Measurements from ENCODE around the gene C2orf81. TPM values are rescaled to one million over a fixed set of nuclear protein-coding genes. Genes with fewer than 3 reads are reported as not detected.
"Not testable (repeated sequence)": the region's sequence is repeated elsewhere in the genome, so short reads cannot be mapped to it uniquely, and the experiment has no call there.

The C2orf81 gene
- total RNA-seq (1 to 10 TPM; 1.7 to 4.0 (median 2.8) TPM), polyA plus RNA-seq (1 to 10 TPM; 3.2 to 5.7 (median 5.1) TPM)
- long read RNA-seq, donor 1, partial matches to known transcripts = 0 of 4 reads
- long read RNA-seq, donor 1, other reads (novel, unspliced or antisense) = 0 of 4 reads
- long read RNA-seq, donor 2, transcript C2orf81-206 (1 exons, 2,407 nt) = major isoform, 6 of 6 reads
- long read RNA-seq, donor 2, partial matches to known transcripts = 0 of 6 reads
- long read RNA-seq, donor 2, other reads (novel, unspliced or antisense) = 0 of 6 reads

DNA sequence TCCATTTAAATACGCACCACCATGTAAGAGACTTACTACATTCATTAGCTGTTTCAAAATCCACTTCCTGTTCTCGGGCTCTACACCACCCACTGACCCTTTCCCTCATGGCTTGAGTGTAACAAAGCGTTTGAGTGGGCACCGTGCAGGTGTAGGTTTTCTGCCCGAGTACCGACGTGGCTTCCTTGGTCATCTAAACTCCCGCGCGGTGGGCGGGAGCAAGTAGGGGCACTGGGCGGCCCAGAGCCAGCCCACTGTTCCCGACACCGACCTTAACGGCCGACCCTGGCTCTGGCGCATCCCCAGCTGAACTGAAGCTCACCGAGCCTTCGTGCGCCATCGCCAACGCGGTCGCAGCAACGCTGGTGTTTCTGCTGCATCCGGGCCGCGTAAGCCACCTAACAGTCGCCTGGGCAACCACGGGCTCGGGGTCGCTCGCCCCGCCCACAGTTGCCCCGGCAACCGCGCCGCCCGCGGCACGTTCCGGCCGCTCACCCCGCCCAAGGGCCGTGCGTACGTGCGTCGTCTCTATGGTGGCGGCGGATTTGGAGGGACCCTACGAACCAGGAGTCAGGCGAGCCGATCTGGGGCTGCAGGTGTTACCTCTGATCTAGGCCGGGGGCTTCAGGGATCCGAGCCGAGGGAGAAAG is at the start of gene C2orf81, which contains the start of gene WDR54:
Gene C2orf81, minus strand, starts transcription at position 399 of the 650 bp plus-strand sequence. Its CDS starts 59 bp downstream, at position 340.
Gene WDR54, plus strand, starts transcription at position 510 of the 650 bp plus-strand sequence. CDS start 424 bp downstream, outside the sequence.
- DNase-seq = peak; percentile 98
- intact Hi-C loops (cut with DNase I; ENCODE audit: low total_unique reads) = no loop called here
- H3K36me3 ChIP-seq = peaks cover 0 to 20% (median 3%) of the 10 kb centered on the region in 6 donors
- H3K27ac ChIP-seq = peak within 1 kb of the TSS; percentile 32 to 94 (median 85)
- H3K4me1 ChIP-seq = peaks cover 11 to 62% (median 35%) of the 10 kb centered on the region in 6 donors
- H3K4me3 ChIP-seq = peak within 1 kb of the TSS; percentile 47 to 90 (median 77)
- no peaks in the 10 kb centered on the region for H3K9me3 ChIP-seq
- WGBS, 5 donors = 0% methylated on average over 43 to 57 of the region's 57 CpGs
- H3K27me3 ChIP-seq (replicated peaks in 1 of 7) = no peaks in the 10 kb centered on the region
- TF ChIP-seq POLR2A (IDR thresholded peaks at IDR 0.05) = peak in 2 of 3 donors; percentile 11 to 70
- TF ChIP-seq POLR2AphosphoS5 (IDR thresholded peaks at IDR 0.05) = peak; percentile 91 to 94 (median 93)
- TF ChIP-seq, protein P1, sequence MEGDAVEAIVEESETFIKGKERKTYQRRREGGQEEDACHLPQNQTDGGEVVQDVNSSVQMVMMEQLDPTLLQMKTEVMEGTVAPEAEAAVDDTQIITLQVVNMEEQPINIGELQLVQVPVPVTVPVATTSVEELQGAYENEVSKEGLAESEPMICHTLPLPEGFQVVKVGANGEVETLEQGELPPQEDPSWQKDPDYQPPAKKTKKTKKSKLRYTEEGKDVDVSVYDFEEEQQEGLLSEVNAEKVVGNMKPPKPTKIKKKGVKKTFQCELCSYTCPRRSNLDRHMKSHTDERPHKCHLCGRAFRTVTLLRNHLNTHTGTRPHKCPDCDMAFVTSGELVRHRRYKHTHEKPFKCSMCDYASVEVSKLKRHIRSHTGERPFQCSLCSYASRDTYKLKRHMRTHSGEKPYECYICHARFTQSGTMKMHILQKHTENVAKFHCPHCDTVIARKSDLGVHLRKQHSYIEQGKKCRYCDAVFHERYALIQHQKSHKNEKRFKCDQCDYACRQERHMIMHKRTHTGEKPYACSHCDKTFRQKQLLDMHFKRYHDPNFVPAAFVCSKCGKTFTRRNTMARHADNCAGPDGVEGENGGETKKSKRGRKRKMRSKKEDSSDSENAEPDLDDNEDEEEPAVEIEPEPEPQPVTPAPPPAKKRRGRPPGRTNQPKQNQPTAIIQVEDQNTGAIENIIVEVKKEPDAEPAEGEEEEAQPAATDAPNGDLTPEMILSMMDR (IDR thresholded peaks at IDR 0.05 in 8 of 11, conservative IDR thresholded peaks at IDR 0.05 in 3 of 11) = peak in 1 of 11 experiments; percentile 21

DNA sequence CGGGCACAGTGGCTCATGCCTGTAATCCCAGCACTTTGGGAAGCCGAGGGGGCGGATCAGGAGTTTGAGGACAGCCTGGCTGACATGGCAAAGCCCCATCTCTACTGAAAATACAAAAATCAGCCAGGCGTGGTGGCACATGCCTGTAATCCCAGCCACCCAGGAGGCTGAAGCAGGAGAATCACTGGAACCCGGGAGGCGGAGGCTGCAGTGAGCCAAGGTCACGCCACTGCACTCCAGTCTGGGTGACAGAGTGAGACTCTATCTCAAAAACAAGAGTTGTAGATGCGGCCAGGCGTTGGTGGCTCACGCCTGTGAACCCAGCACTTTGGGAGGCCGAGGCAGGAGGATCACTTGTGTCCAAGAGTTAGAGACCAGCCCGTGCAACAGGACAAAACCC is 49.3 kb upstream of the C2orf81 start:
- H3K9me3 ChIP-seq; H3K4me3 ChIP-seq; H3K27me3 ChIP-seq (replicated peaks in 1 of 7); intact Hi-C loops (cut with DNase I; ENCODE audit: low total_unique reads): not testable (repeated sequence)
- Histone ChIP-seq H3K27ac (peak overlapping the region in 2 of 8 donors; percentile 4 to 35), H3K36me3 (peaks cover 0 to 29% (median 18%) of the 10 kb centered on the region in 6 donors), H3K4me1 (peaks cover 18 to 43% (median 34%) of the 10 kb centered on the region in 6 donors)
- peak; percentile 68 for DNase-seq
- 94 to 97% (median 95%) methylated on average over 12 of the region's 12 CpGs for WGBS, 5 donors

DNA sequence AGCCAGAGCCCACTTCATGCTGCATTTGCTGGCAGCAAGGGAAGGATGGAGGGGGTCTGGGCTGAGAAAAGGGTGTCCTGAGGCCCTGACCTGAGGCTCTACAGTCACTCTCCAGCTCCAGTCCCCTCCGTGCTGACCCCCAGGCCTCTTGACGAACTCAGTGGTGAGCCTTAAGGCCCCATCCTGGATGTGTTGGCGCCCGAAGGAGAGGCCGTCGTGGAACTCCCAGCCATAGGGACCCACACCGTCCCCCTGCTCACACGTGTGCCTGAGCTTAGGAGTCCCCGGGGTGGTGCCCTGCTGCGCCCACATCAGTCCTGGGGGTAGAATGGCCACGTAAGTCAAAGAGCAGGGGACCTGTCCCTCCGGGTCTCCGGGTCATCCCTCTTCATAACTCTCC is 43.0 kb upstream of the C2orf81 start:
- WGBS, 5 donors = 0 to 14% (median 6%) methylated on average over 5 to 13 of the region's 13 CpGs
- H3K4me3 ChIP-seq = peak overlapping the region; percentile 71 to 98 (median 92)
- H3K9me3 ChIP-seq = no peaks in the 10 kb centered on the region
- TF ChIP-seq, protein P1 (IDR thresholded peaks at IDR 0.05 in 8 of 11, conservative IDR thresholded peaks at IDR 0.05 in 3 of 11) = no peak
- TF ChIP-seq POLR2A (IDR thresholded peaks at IDR 0.05) = no peak
- TF ChIP-seq POLR2AphosphoS5 (IDR thresholded peaks at IDR 0.05) = no peak
- peaks cover 10 to 56% (median 32%) of the 10 kb centered on the region in 6 donors for H3K4me1 ChIP-seq
- H3K27me3 ChIP-seq (replicated peaks in 1 of 7) = no peaks in the 10 kb centered on the region
- H3K27ac ChIP-seq = peak overlapping the region in 7 of 8 donors; percentile 77 to 95 (median 92)
- H3K36me3 ChIP-seq = peaks cover 0 to 35% (median 20%) of the 10 kb centered on the region in 6 donors
- intact Hi-C loops (cut with DNase I; ENCODE audit: low total_unique reads) = no loop called here
- DNase-seq = no peak

DNA sequence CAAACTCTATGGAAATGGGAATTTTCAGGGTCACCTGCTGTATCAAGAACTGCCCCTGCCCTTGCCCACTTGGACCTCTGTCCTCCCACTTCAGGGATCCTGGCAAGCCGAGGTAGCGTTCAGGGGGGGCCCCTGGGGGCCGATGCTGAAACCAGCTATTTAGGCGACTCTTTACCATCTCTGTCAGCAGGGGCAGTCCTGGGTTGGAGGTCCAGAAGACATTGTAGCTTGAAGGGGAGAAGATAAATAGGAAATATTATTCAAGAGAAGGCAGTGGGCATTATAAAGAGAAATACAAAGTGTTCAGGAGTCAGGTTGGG is 41.3 kb upstream of the C2orf81 start:
- intact Hi-C loops (cut with DNase I; ENCODE audit: low total_unique reads) = no loop called here
- 86 to 89% (median 86%) methylated on average over 4 of the region's 4 CpGs for WGBS, 5 donors
- Histone ChIP-seq H3K27ac (no peak overlapping the region), H3K27me3 (replicated peaks in 1 of 7) (no peaks in the 10 kb centered on the region), H3K4me3 (no peak overlapping the region), H3K36me3 (peaks cover 0 to 35% (median 20%) of the 10 kb centered on the region in 6 donors), H3K9me3 (no peaks in the 10 kb centered on the region), H3K4me1 (peaks cover 18 to 65% (median 41%) of the 10 kb centered on the region in 6 donors)
- DNase-seq = peak; percentile 59
- TF ChIP-seq, protein P1 (IDR thresholded peaks at IDR 0.05 in 8 of 11, conservative IDR thresholded peaks at IDR 0.05 in 3 of 11) = no peak
- TF ChIP-seq POLR2A (IDR thresholded peaks at IDR 0.05) (no peak), POLR2AphosphoS5 (IDR thresholded peaks at IDR 0.05) (no peak)

All from spleen (tissue), 13 donors.